ENCODE results near the gene B3GAT1. TPM values are rescaled to one million over a fixed set of nuclear protein-coding genes. Genes with fewer than 3 reads are reported as not detected.
A peak's percentile ranks its signal among the peaks of the same experiment; 100 is the strongest.

B3GAT1 gene
- total RNA-seq, 1 donor from 2014 or later, result 1.9 TPM

DNA sequence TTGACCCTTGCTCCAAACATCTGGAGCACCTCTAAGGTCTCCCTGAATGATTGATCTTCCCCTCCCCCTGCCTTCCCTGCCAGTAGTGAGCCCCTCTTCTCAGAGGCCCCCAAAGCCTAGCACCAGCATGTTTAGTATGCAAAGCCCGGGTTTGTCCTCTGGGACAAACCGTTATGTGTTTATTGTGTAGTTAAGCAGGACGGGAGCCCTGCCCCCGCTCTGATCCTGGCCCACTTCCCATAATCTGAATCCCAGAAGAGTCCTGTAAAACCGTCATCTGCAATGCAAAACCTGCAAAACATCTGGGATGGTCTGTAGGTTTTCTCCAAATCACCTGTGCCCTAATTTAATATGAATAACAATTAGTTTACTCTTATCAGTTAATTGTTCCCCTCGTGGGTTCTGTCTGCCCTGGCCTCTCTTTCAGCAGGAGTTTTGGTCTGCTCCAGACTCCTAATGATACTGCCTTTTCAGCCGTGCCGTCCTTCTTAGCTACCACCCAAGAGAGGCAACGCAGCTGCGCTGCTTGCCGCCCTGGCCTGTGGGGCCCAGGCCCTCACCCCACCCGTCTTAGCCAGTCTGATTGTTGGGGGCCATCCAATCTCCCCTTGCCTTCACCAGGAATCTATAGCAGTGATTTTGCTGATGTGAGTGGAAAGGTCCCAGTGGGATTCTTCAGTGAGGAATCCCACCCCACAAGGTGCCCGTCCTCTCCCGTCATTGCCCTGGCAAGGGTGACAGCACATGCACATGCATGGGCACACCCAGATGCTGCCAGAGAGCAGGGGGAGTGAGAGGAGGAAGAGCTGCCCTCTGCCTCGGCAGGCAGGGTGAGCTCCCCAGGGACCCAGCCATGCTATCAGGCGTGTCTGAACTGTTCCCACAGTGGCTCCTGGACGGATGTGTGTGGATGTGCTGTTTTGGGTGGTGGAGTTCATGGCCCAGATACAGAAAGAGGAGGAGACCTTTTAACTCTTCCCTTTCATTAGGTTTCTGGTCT lies 3.0 kb upstream of the B3GAT1 start:
- Mint-ChIP-seq H3K27me3 (ENCODE audit: low read depth, unreplicated experiment) (peaks cover 58% of the 10 kb centered on the region), H3K27ac (ENCODE audit: unreplicated experiment) (no peak overlapping the region), H3K9me3 (ENCODE audit: unreplicated experiment) (peaks cover 3% of the 10 kb centered on the region), H3K4me3 (ENCODE audit: unreplicated experiment) (peak overlapping the region; percentile 27), H3K4me1 (ENCODE audit: low read depth, unreplicated experiment) (peaks cover 2% of the 10 kb centered on the region), H3K36me3 (ENCODE audit: low read depth, unreplicated experiment) (no peaks in the 10 kb centered on the region)
- peaks cover 6% of the 10 kb centered on the region for H4K20me1 ChIP-seq (ENCODE audit: insufficient read depth, low read length)
- no peaks in the 10 kb centered on the region for H3K36me3 ChIP-seq (ENCODE audit: insufficient read depth, low read length)
- H3K9ac ChIP-seq (ENCODE audit: low read length), result no peak overlapping the region
- peaks cover 24% of the 10 kb centered on the region for H3K27me3 ChIP-seq (ENCODE audit: insufficient read depth, low read length)
- no peaks in the 10 kb centered on the region for H3K4me1 ChIP-seq (ENCODE audit: insufficient read depth, low read length)
- no peak overlapping the region for H3K4me2 ChIP-seq (ENCODE audit: low read length)
- DNase-seq (ENCODE audit: low read depth), result no peak
- no peak overlapping the region for H3K27ac ChIP-seq (ENCODE audit: low read depth, low read length)
- no peak overlapping the region for H3K4me3 ChIP-seq (ENCODE audit: insufficient read depth, low read depth, low read length)
- H3K79me2 ChIP-seq (ENCODE audit: insufficient read depth, low read length), result no peaks in the 10 kb centered on the region
- H3K9me3 ChIP-seq (ENCODE audit: insufficient read depth, low read depth, low read length), result no peaks in the 10 kb centered on the region
- no peak for FAIRE-seq
- no peak overlapping the region for H2AFZ ChIP-seq (ENCODE audit: low read depth, low read length)
- TF ChIP-seq EZH2 (IDR thresholded peaks at IDR 0.05; ENCODE audit: insufficient read depth, low read length), result no peak
- TF ChIP-seq, protein P1, sequence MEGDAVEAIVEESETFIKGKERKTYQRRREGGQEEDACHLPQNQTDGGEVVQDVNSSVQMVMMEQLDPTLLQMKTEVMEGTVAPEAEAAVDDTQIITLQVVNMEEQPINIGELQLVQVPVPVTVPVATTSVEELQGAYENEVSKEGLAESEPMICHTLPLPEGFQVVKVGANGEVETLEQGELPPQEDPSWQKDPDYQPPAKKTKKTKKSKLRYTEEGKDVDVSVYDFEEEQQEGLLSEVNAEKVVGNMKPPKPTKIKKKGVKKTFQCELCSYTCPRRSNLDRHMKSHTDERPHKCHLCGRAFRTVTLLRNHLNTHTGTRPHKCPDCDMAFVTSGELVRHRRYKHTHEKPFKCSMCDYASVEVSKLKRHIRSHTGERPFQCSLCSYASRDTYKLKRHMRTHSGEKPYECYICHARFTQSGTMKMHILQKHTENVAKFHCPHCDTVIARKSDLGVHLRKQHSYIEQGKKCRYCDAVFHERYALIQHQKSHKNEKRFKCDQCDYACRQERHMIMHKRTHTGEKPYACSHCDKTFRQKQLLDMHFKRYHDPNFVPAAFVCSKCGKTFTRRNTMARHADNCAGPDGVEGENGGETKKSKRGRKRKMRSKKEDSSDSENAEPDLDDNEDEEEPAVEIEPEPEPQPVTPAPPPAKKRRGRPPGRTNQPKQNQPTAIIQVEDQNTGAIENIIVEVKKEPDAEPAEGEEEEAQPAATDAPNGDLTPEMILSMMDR (IDR thresholded peaks at IDR 0.05; ENCODE audit: insufficient read depth, low read depth, low read length), result no peak

- no peak overlapping the region for H3K4me3 Mint-ChIP-seq (ENCODE audit: unreplicated experiment)
- H3K4me3 ChIP-seq (ENCODE audit: insufficient read depth, low read depth, low read length), result no peak overlapping the region
- peaks cover 26% of the 10 kb centered on the region for H3K27me3 ChIP-seq (ENCODE audit: insufficient read depth, low read length)
- no peak overlapping the region for H3K4me2 ChIP-seq (ENCODE audit: low read length)
- no peak overlapping the region for H3K27ac Mint-ChIP-seq (ENCODE audit: unreplicated experiment)
- H3K9ac ChIP-seq (ENCODE audit: low read length), result no peak overlapping the region
- no peaks in the 10 kb centered on the region for H3K36me3 ChIP-seq (ENCODE audit: insufficient read depth, low read length)
- H3K27me3 Mint-ChIP-seq (ENCODE audit: low read depth, unreplicated experiment), result peaks cover 67% of the 10 kb centered on the region
- DNase-seq (ENCODE audit: low read depth) (no peak), FAIRE-seq (no peak)
- no peaks in the 10 kb centered on the region for H3K9me3 ChIP-seq (ENCODE audit: insufficient read depth, low read depth, low read length)
- H3K4me1 ChIP-seq (ENCODE audit: insufficient read depth, low read length), result no peaks in the 10 kb centered on the region
- no peak overlapping the region for H3K27ac ChIP-seq (ENCODE audit: low read depth, low read length)
- no peaks in the 10 kb centered on the region for H3K36me3 Mint-ChIP-seq (ENCODE audit: low read depth, unreplicated experiment)
- no peaks in the 10 kb centered on the region for H3K79me2 ChIP-seq (ENCODE audit: insufficient read depth, low read length)
- peaks cover under 1% of the 10 kb centered on the region for H3K9me3 Mint-ChIP-seq (ENCODE audit: unreplicated experiment)
- H2AFZ ChIP-seq (ENCODE audit: low read depth, low read length), result no peak overlapping the region
- H4K20me1 ChIP-seq (ENCODE audit: insufficient read depth, low read length), result peaks cover 6% of the 10 kb centered on the region
- TF ChIP-seq, protein P1 (IDR thresholded peaks at IDR 0.05; ENCODE audit: insufficient read depth, low read depth, low read length), result no peak
- TF ChIP-seq EZH2 (IDR thresholded peaks at IDR 0.05; ENCODE audit: insufficient read depth, low read length), result no peak
- H3K4me1 Mint-ChIP-seq (ENCODE audit: low read depth, unreplicated experiment), result peaks cover 2% of the 10 kb centered on the region
Observed at GRCh38 chr11:134413826-134414731, 2.0 kb upstream of the B3GAT1 start.
